IMR-90 (cell line): ENCODE data around the gene MYO1G. TPM values are rescaled to one million over a fixed set of nuclear protein-coding genes. Genes with fewer than 3 reads are reported as not detected.

ENCODE experiments used
- ATAC-seq: fragments of 200-7000 bp; cut with Tn5 transposase; 2 replicates; pipeline ENCODE4 v1.9.1; 2020; ENCODE audit warnings: low read depth, mild to moderate bottlenecking, moderate library complexity
- Bru-seq: library from RNA; stranded (reverse); fragments of 400-500 nt; gene quantifications from one replicate; lab custom pipeline; 2021; lab: Mats Ljungman, UMichigan
- BruChase-seq, 2 experiments: library from RNA; stranded (reverse); fragments of 400-500 nt; gene quantifications; one replicate each; lab custom pipeline; 2021; lab: Mats Ljungman, UMichigan
- BruUV-seq: library from RNA; stranded (reverse); fragments of 400-500 nt; replicated peaks from 2 replicates; lab custom pipeline; 2021; lab: Mats Ljungman, UMichigan
- CTCF ChIA-PET: fragments of 300-600 bp; formaldehyde crosslinking; extraction: SDS; loops from one replicate; lab custom pipeline; 2021; ENCODE audit warnings: antibody characterized with exemption; lab: Yijun Ruan, JAX
- POLR2A ChIA-PET: fragments of 300-600 bp; sonication (Branson Sonifier 250); formaldehyde crosslinking; loops from one replicate; lab custom pipeline; 2022; ENCODE audit warnings: antibody characterized with exemption; ENCODE audit not compliant: unreplicated experiment; lab: Charles Lee
- DNase-seq: peaks from one replicate; pipeline ENCODE4 v3.0.0; 2013
- H2AFZ ChIP-seq: replicated peaks from 2 replicates; pipeline ENCODE3; 2013; ENCODE audit warnings: low read length, mild to moderate bottlenecking; ENCODE audit not compliant: poor library complexity
- H2AK5ac ChIP-seq: 2 replicates; pipeline ENCODE4 v1.6.1; 2013; ENCODE audit warnings: low read depth, low read length, inconsistent platforms
- H2AK9ac ChIP-seq: replicated peaks from 2 replicates; pipeline ENCODE3; 2013; ENCODE audit warnings: mild to moderate bottlenecking, low read depth, low read length, moderate library complexity; ENCODE audit not compliant: poor library complexity
- H2BK120ac ChIP-seq: 2 replicates; pipeline ENCODE4 v1.6.1; 2013; ENCODE audit warnings: low read depth, low read length, inconsistent platforms
- H2BK15ac ChIP-seq: 3 replicates; pipeline ENCODE4 v1.6.1; 2013; ENCODE audit warnings: low read depth, low read length, inconsistent platforms
- H2BK20ac ChIP-seq: 2 replicates; pipeline ENCODE4 v1.6.1; 2013; ENCODE audit warnings: low read depth, mild to moderate bottlenecking, inconsistent platforms, low read length, moderate library complexity
- H2BK5ac ChIP-seq: 2 replicates; pipeline ENCODE4 v1.6.1; 2013; ENCODE audit warnings: mild to moderate bottlenecking, low read depth, low read length, inconsistent platforms; ENCODE audit not compliant: poor library complexity, severe bottlenecking
- H3K14ac ChIP-seq: replicated peaks from 2 replicates; pipeline ENCODE4 v1.6.1; 2013; ENCODE audit warnings: low read depth, low read length, inconsistent platforms
- H3K18ac ChIP-seq: 2 replicates; pipeline ENCODE4 v1.6.1; 2013; ENCODE audit warnings: low read depth, low read length, control low read depth
- H3K23ac ChIP-seq: 2 replicates; pipeline ENCODE4 v1.6.1; 2013; ENCODE audit warnings: low read depth, low read length, inconsistent platforms
- H3K27ac ChIP-seq: 2 replicates; pipeline ENCODE4 v1.5.1; 2013; ENCODE audit warnings: mild to moderate bottlenecking, control low read depth, low read length; ENCODE audit not compliant: insufficient read depth
- H3K27me3 ChIP-seq: 2 replicates; pipeline ENCODE4 v1.6.1; 2013; ENCODE audit warnings: low read length; ENCODE audit not compliant: control insufficient read depth, insufficient read depth
- H3K36me3 ChIP-seq: 2 replicates; pipeline ENCODE4 v1.6.1; 2013; ENCODE audit warnings: low read length, mixed read lengths; ENCODE audit not compliant: control insufficient read depth, insufficient read depth
- H3K4ac ChIP-seq: 2 replicates; pipeline ENCODE4 v1.6.1; 2013; ENCODE audit warnings: low read depth, low read length, inconsistent platforms
- H3K4me1 ChIP-seq: 2 replicates; pipeline ENCODE4 v1.6.1; 2013; ENCODE audit warnings: low read length, mixed read lengths; ENCODE audit not compliant: control insufficient read depth, insufficient read depth
- H3K4me2 ChIP-seq: 2 replicates; pipeline ENCODE4 v1.6.1; 2013; ENCODE audit warnings: low read depth, mild to moderate bottlenecking, control low read depth, low read length, moderate library complexity
- H3K4me3 ChIP-seq: 2 replicates; pipeline ENCODE4 v1.5.1; 2013; ENCODE audit warnings: low read depth, mild to moderate bottlenecking, control low read depth, low read length, moderate library complexity; ENCODE audit not compliant: insufficient read depth
- H3K56ac ChIP-seq: 2 replicates; pipeline ENCODE4 v1.6.1; 2013; ENCODE audit warnings: low read length, inconsistent platforms; ENCODE audit not compliant: insufficient read depth; ENCODE audit errors: extremely low read depth
- H3K79me1 ChIP-seq, 2 experiments: 2 replicates each; pipeline ENCODE4 v1.6.1; 2013; ENCODE audit warnings: low read length in 2 of 2, inconsistent platforms in 1 of 2, low read depth in 1 of 2
- H3K9ac ChIP-seq: 2 replicates; pipeline ENCODE4 v1.6.1; 2013; ENCODE audit warnings: low read depth, low read length, control low read depth
- H3K9me1 ChIP-seq: 2 replicates; pipeline ENCODE4 v1.6.1; 2013; ENCODE audit warnings: low read length, inconsistent platforms; ENCODE audit not compliant: insufficient read depth
- H3K9me3 ChIP-seq: 2 replicates; pipeline ENCODE4 v1.6.1; 2013; ENCODE audit warnings: low read length; ENCODE audit not compliant: control insufficient read depth, insufficient read depth
- H4K20me1 ChIP-seq: 2 replicates; pipeline ENCODE4 v1.6.1; 2013; ENCODE audit warnings: low read length, inconsistent platforms; ENCODE audit not compliant: insufficient read depth
- H4K5ac ChIP-seq: 2 replicates; pipeline ENCODE4 v1.6.1; 2013; ENCODE audit warnings: mild to moderate bottlenecking, low read depth, low read length, control low read depth
- H4K8ac ChIP-seq, 2 experiments: 2 replicates each; pipeline ENCODE4 v1.6.1; 2013; ENCODE audit warnings: low read depth in 2 of 2, low read length in 2 of 2, control low read depth in 1 of 2, inconsistent platforms in 1 of 2
- H4K91ac ChIP-seq: 2 replicates; pipeline ENCODE4 v1.6.1; 2013; ENCODE audit warnings: low read depth, low read length, inconsistent platforms; ENCODE audit not compliant: insufficient read depth
- BHLHE40 ChIP-seq: fragments of 150-350 bp; IDR thresholded peaks from 2 replicates; pipeline ENCODE4 v1.6.1; 2016; ENCODE audit warnings: mild to moderate bottlenecking, low read depth, low read length
- CEBPB ChIP-seq: IDR thresholded peaks from 2 replicates; pipeline ENCODE4 v1.6.1; 2012; ENCODE audit warnings: low read depth, low read length, improper control_type of control experiment
- CHD1 ChIP-seq: IDR thresholded peaks from 2 replicates; pipeline ENCODE4 v1.6.1; 2012; ENCODE audit warnings: low read depth, low read length, improper control_type of control experiment
- FOS ChIP-seq: fragments of 150-350 bp; IDR thresholded peaks from 2 replicates; pipeline ENCODE4 v1.6.1; 2016; ENCODE audit warnings: low read depth, low read length
- MAFK ChIP-seq: IDR thresholded peaks from 2 replicates; pipeline ENCODE4 v1.6.1; 2012; ENCODE audit warnings: low read depth, low read length, improper control_type of control experiment
- MAZ ChIP-seq: IDR thresholded peaks from 2 replicates; pipeline ENCODE4 v1.6.1; 2012; ENCODE audit warnings: low read depth, mild to moderate bottlenecking, low read length, improper control_type of control experiment, moderate library complexity, borderline replicate concordance
- MXI1 ChIP-seq: IDR thresholded peaks from 2 replicates; pipeline ENCODE4 v1.6.1; 2012; ENCODE audit warnings: low read depth, mild to moderate bottlenecking, low read length, moderate library complexity, borderline replicate concordance
- NFE2L2 ChIP-seq: fragments of 150-350 bp; IDR thresholded peaks from 2 replicates; pipeline ENCODE4 v1.6.1; 2016; ENCODE audit warnings: low read depth, mild to moderate bottlenecking, low read length
- RAD21 ChIP-seq: IDR thresholded peaks from 2 replicates; pipeline ENCODE4 v1.6.1; 2012; ENCODE audit warnings: low read length, improper control_type of control experiment
- RFX5 ChIP-seq: IDR thresholded peaks from 2 replicates; pipeline ENCODE4 v1.8.0; 2012; ENCODE audit warnings: low read depth, mild to moderate bottlenecking, low read length, moderate library complexity
- SMC3 ChIP-seq: fragments of 150-350 bp; IDR thresholded peaks from 2 replicates; pipeline ENCODE4 v1.6.1; 2016; ENCODE audit warnings: low read depth, mild to moderate bottlenecking, antibody characterized with exemption, low read length, moderate library complexity
- WGBS, 2 experiments: methylation state at CpG; one replicate each; pipeline versions ENCODE4 v1.1.5 to v1.1.7; 2013; ENCODE audit warnings: missing lambda C conversion rate in 2 of 2; ENCODE audit not compliant: insufficient read length in 1 of 2; ENCODE audit errors: extremely low coverage in 2 of 2; 5-methylcytosine and 5-hydroxymethylcytosine counted together
- dilution Hi-C: fragments of 300-500 bp; cut with HindIII; formaldehyde crosslinking; loops from one replicate; pipeline ENCODE4 v1.14.3; 2018; ENCODE audit warnings: low sequenced_read_pairs; ENCODE audit not compliant: unreplicated experiment
- in situ Hi-C: fragments of 300-500 bp; cut with MboI; formaldehyde crosslinking; loops from 3 replicates; pipeline ENCODE4 v1.14.3; 2019; ENCODE audit warnings: low sequenced_read_pairs, inconsistent platforms, mixed read lengths
- intact Hi-C: fragments of 100-400 bp; cut with micrococcal nuclease; formaldehyde crosslinking; loops from 2 replicates; pipeline ENCODE4 v1.10.0; 2022
- long read RNA-seq: library from polyadenylated mRNA; unstranded; transcript quantifications from one replicate; pipeline ENCODE4 v2.0.0, GENCODE V29; 2021; ENCODE audit not compliant: unreplicated experiment
- polyA plus RNA-seq, 3 experiments: library from polyadenylated mRNA; depleted of rRNA; stranded (reverse); fragments of >200 nt; gene quantifications; 2 replicates each; pipeline ENCODE4 v1.2.3, GENCODE V29; 2012; ENCODE audit warnings: low replicate concordance in 1 of 3
- total RNA-seq: library from RNA; depleted of rRNA; stranded (reverse); fragments of >200 nt; gene quantifications from 2 replicates; pipeline ENCODE4 v1.2.3, GENCODE V29; 2012; rRNA removed
- TF ChIP-seq, protein P1 (sequence below): conservative IDR thresholded peaks from 2 replicates; pipeline ENCODE4 v1.5.1; 2012; ENCODE audit warnings: mild to moderate bottlenecking, low read depth, low read length, improper control_type of control experiment
- TF ChIP-seq, protein P2 (sequence below): fragments of 150-350 bp; IDR thresholded peaks from 2 replicates; pipeline ENCODE4 v1.6.1; 2017; ENCODE audit warnings: mild to moderate bottlenecking, antibody characterized with exemption, low read length, low read depth

The MYO1G gene
- under 0.01 TPM in 2 replicates for total RNA-seq
- polyA plus RNA-seq (2012; rRNA removed), result 0.02 and 0.04 TPM in 2 replicates
- 0.01 TPM in 1 of 2 replicates, not detected in the other for polyA plus RNA-seq (2012; cell fraction: cytosol; rRNA removed)
- 0.16 and 0.21 TPM in 2 replicates for polyA plus RNA-seq (2012; cell fraction: nucleus; rRNA removed; ENCODE audit: low replicate concordance)
- percentile 16 among the genes with signal in this experiment for Bru-seq, nascent RNA
- BruChase-seq, experiment 1, labeled RNA remaining after a 6-hour chase, result percentile 12 among the genes with signal in this experiment
- percentile 9 among the genes with signal in this experiment for BruChase-seq, experiment 2, labeled RNA remaining after a 2-hour chase
- long read RNA-seq, result 0 reads

DNA sequence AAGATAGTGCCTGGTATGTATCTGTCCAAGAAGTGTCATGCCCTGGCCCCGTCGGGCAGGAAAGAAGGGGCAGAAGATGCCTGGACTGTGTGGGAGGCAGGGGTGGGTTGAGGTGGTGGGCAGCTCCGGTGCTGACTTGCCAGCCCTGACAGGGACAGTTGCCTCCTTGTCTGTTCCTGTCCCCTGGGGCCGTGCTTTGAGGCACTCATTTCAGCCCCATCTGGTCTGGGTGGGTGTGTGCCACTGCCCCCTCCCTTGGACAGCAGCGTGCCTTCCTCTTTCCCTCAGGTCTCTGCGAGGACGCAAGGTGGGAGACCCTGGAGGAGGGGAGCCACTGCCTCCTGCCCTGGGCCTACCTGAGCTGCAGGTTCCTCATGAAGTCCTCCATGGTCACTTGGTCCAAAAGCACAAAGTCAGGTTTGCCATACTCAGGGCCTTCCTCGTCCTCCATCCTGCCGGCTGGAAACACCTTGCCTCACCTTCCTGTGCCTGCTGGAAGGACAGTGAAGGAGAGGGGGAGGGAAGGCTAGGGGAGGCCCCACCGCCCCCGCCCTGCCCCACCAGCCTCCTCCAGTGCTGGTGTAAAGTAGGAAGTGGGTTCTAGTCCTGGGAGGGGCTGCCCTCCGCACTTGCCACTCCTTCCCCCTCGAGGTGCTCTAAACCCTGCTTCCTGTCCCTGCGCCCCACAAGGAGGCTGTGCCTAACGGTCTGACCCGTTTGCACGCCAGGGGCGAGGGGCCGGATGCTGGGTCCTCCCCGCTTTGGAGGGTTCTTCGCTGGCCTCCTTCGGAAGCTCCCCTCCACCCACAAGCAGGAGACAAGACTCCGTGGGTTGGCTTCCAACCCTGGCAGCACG, at the start of gene MYO1G:
Gene MYO1G (minus strand): TSS at position 505 of the 856 bp plus-strand sequence. CDS start 54 bp downstream, at position 451.
- peak within 1 kb of the TSS; percentile 61; the same call in 1 of the 2 replicates for H3K14ac ChIP-seq
- H4K8ac ChIP-seq, result peak within 1 kb of the TSS in 1 of 2 experiments; percentile 27; a peak in 2 of 4 replicates
- H4K91ac ChIP-seq, result peak within 1 kb of the TSS; percentile 38; the same call in 1 of the 2 replicates
- 99% methylated on average over 11 of the region's 24 CpGs; no CpG with 5 or more reads in 1 of the 2 experiments for WGBS, 2 experiments
- peaks cover 14% of the 10 kb centered on the region for H3K36me3 ChIP-seq
- in situ Hi-C loops, result no loop called here
- H3K56ac ChIP-seq, result no peak within 1 kb of the TSS
- H3K4me1 ChIP-seq, result peaks cover 10% of the 10 kb centered on the region
- H3K18ac ChIP-seq, result peak within 1 kb of the TSS; percentile 8; the same call in 1 of the 2 replicates
- BruUV-seq, result no TSS peak
- H2BK20ac ChIP-seq, result 0 out of 2 replicates have a peak within 1 kb of the TSS, but pooled peaks have one; percentile 3
- dilution Hi-C loops, result no loop called here
- no peak within 1 kb of the TSS; the same call in 1 of the 2 replicates for H4K5ac ChIP-seq
- ChIA-PET POLR2A (no interaction called here), CTCF (no interaction called here)
- no peak within 1 kb of the TSS for H3K23ac ChIP-seq
- H3K4me3 ChIP-seq, result no peak within 1 kb of the TSS
- H2BK15ac ChIP-seq, result no peak within 1 kb of the TSS
- H3K9ac ChIP-seq, result no peak within 1 kb of the TSS
- H3K4ac ChIP-seq, result no peak within 1 kb of the TSS
- no peak within 1 kb of the TSS for H2BK120ac ChIP-seq
- H2AFZ ChIP-seq, result no peak within 1 kb of the TSS
- no peak for DNase-seq
- peak within 1 kb of the TSS; percentile 34 for H2AK9ac ChIP-seq
- no peaks in the 10 kb centered on the region for H3K27me3 ChIP-seq
- no peak within 1 kb of the TSS for H2AK5ac ChIP-seq
- no peak for TF ChIP-seq CHD1
- TF ChIP-seq, protein P1, sequence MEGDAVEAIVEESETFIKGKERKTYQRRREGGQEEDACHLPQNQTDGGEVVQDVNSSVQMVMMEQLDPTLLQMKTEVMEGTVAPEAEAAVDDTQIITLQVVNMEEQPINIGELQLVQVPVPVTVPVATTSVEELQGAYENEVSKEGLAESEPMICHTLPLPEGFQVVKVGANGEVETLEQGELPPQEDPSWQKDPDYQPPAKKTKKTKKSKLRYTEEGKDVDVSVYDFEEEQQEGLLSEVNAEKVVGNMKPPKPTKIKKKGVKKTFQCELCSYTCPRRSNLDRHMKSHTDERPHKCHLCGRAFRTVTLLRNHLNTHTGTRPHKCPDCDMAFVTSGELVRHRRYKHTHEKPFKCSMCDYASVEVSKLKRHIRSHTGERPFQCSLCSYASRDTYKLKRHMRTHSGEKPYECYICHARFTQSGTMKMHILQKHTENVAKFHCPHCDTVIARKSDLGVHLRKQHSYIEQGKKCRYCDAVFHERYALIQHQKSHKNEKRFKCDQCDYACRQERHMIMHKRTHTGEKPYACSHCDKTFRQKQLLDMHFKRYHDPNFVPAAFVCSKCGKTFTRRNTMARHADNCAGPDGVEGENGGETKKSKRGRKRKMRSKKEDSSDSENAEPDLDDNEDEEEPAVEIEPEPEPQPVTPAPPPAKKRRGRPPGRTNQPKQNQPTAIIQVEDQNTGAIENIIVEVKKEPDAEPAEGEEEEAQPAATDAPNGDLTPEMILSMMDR, result no peak
- no peak for TF ChIP-seq RFX5
- TF ChIP-seq, protein P2, sequence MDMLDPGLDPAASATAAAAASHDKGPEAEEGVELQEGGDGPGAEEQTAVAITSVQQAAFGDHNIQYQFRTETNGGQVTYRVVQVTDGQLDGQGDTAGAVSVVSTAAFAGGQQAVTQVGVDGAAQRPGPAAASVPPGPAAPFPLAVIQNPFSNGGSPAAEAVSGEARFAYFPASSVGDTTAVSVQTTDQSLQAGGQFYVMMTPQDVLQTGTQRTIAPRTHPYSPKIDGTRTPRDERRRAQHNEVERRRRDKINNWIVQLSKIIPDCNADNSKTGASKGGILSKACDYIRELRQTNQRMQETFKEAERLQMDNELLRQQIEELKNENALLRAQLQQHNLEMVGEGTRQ, result no peak
- TF ChIP-seq MAZ, result no peak
- no peak for TF ChIP-seq MXI1
- no peak for TF ChIP-seq FOS
- no peak for TF ChIP-seq CEBPB
- TF ChIP-seq SMC3, result no peak
- TF ChIP-seq BHLHE40, result no peak
- no peak for TF ChIP-seq NFE2L2
- no peak for TF ChIP-seq MAFK
- no peak for TF ChIP-seq RAD21
- ATAC-seq, result no peak
- no peak within 1 kb of the TSS for H3K4me2 ChIP-seq
- no peak within 1 kb of the TSS for H2BK5ac ChIP-seq
- peaks cover 0 to 12% of the 10 kb centered on the region in 2 experiments; a peak in 3 of 4 replicates for H3K79me1 ChIP-seq
- intact Hi-C loops, result no loop called here
- no peaks in the 10 kb centered on the region for H3K9me3 ChIP-seq
- H4K20me1 ChIP-seq, result peaks cover 7% of the 10 kb centered on the region; the same call in 1 of the 2 replicates
- H3K9me1 ChIP-seq, result peaks cover 15% of the 10 kb centered on the region
- no peak within 1 kb of the TSS for H3K27ac ChIP-seq
